Activated CD4-positive, alpha-beta T cell treated with anti-CD3 and anti-CD28 coated beads, Interleukin-2, amount 50 U/mL, for 1 hour (primary cell): ENCODE data around the gene TMEM182.

ENCODE experiments used
- DNase-seq: peaks from one replicate; pipeline ENCODE4 v3.0.0-alpha.2; 2020

TMEM182 gene

GRCh38 chr2:102768892-102769291 lies 7.1 kb downstream of the TMEM182 start:
- no peak for DNase-seq

- no peak for DNase-seq
Measured at GRCh38 chr2:102770506-102770905, 8.7 kb downstream of the TMEM182 start.

GRCh38 chr2:102771114-102771513 lies 9.3 kb downstream of the TMEM182 start:
- no peak for DNase-seq

GRCh38 chr2:102772659-102773058 lies 10.8 kb downstream of the TMEM182 start:
- DNase-seq: no peak

- no peak for DNase-seq
Measured at GRCh38 chr2:102773149-102773705, 11.4 kb downstream of the TMEM182 start.

GRCh38 chr2:102778260-102778659 lies 16.4 kb downstream of the TMEM182 start:
- DNase-seq: no peak

- no peak for DNase-seq
Measured at GRCh38 chr2:102780467-102780866, 18.6 kb downstream of the TMEM182 start.

GRCh38 chr2:102782187-102782586 lies 20.4 kb downstream of the TMEM182 start:
- no peak for DNase-seq

GRCh38 chr2:102782933-102783332 lies 21.1 kb downstream of the TMEM182 start:
- DNase-seq: no peak

GRCh38 chr2:102783506-102784183 lies 21.8 kb downstream of the TMEM182 start:
- no peak for DNase-seq

- DNase-seq: no peak
Measured at GRCh38 chr2:102784940-102785339, 23.1 kb downstream of the TMEM182 start.

GRCh38 chr2:102788216-102788884 lies 26.5 kb downstream of the TMEM182 start:
- DNase-seq: no peak

- DNase-seq: no peak
Measured at GRCh38 chr2:102788885-102789260, 27.0 kb downstream of the TMEM182 start.

GRCh38 chr2:102789349-102790090 lies 27.7 kb downstream of the TMEM182 start:
- DNase-seq: no peak

GRCh38 chr2:102790091-102790455 lies 28.2 kb downstream of the TMEM182 start:
- no peak for DNase-seq

- no peak for DNase-seq
Measured at GRCh38 chr2:102792568-102793208, 30.9 kb downstream of the TMEM182 start.

- DNase-seq: no peak
Measured at GRCh38 chr2:102795641-102796040, 33.8 kb downstream of the TMEM182 start.

- DNase-seq: no peak
Measured at GRCh38 chr2:102796337-102796736, 34.5 kb downstream of the TMEM182 start.

- no peak for DNase-seq
Measured at GRCh38 chr2:102797486-102797885, 35.7 kb downstream of the TMEM182 start.

- no peak for DNase-seq
Measured at GRCh38 chr2:102798181-102798580, 36.4 kb downstream of the TMEM182 start.

GRCh38 chr2:102801098-102801718 lies 39.4 kb downstream of the TMEM182 start:
- no peak for DNase-seq

- no peak for DNase-seq
Measured at GRCh38 chr2:102801858-102802699, 40.2 kb downstream of the TMEM182 start.
